LNCaP clone FGC (cell line): Measurements from ENCODE around the gene PIP5K1B.

Experiments used
- DNase-seq: peaks from one replicate; pipeline ENCODE4 v3.0.0-alpha.2; 2011; ENCODE audit warnings: low read depth
- H3K4me3 ChIP-seq: 2 replicates; pipeline ENCODE4 v1.5.1; 2011; ENCODE audit warnings: mild to moderate bottlenecking, low read depth, low read length, control low read depth
- TF ChIP-seq, protein P1 (sequence below): IDR thresholded peaks from 2 replicates; pipeline ENCODE4 v1.5.1; 2012; ENCODE audit warnings: mild to moderate bottlenecking; ENCODE audit not compliant: control insufficient read depth, insufficient read depth; ENCODE audit errors: extremely low read depth

PIP5K1B gene

DNA sequence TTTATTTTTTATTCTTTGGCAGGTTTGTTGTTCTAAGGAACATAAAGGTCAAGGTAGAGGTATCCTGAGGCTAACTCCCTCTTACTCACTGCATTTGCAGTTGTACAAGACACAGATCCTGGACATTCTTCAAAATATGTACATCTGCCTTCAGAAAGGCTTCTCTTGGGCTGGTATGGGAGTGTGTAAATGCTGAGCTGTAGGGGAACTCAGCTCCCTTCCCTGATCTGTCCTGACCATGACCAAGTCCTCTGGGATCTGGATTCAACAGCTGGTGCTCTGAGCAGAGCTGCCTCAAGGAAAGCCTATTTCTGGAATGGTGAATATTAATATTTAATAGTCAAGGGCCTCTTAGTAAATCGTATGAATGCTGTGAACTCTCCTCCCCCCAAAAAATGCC lies 191.4 kb downstream of the PIP5K1B start:
- H3K4me3 ChIP-seq, result no peak overlapping the region
- DNase-seq, result no peak
- TF ChIP-seq, protein P1, sequence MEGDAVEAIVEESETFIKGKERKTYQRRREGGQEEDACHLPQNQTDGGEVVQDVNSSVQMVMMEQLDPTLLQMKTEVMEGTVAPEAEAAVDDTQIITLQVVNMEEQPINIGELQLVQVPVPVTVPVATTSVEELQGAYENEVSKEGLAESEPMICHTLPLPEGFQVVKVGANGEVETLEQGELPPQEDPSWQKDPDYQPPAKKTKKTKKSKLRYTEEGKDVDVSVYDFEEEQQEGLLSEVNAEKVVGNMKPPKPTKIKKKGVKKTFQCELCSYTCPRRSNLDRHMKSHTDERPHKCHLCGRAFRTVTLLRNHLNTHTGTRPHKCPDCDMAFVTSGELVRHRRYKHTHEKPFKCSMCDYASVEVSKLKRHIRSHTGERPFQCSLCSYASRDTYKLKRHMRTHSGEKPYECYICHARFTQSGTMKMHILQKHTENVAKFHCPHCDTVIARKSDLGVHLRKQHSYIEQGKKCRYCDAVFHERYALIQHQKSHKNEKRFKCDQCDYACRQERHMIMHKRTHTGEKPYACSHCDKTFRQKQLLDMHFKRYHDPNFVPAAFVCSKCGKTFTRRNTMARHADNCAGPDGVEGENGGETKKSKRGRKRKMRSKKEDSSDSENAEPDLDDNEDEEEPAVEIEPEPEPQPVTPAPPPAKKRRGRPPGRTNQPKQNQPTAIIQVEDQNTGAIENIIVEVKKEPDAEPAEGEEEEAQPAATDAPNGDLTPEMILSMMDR, result no peak

DNA sequence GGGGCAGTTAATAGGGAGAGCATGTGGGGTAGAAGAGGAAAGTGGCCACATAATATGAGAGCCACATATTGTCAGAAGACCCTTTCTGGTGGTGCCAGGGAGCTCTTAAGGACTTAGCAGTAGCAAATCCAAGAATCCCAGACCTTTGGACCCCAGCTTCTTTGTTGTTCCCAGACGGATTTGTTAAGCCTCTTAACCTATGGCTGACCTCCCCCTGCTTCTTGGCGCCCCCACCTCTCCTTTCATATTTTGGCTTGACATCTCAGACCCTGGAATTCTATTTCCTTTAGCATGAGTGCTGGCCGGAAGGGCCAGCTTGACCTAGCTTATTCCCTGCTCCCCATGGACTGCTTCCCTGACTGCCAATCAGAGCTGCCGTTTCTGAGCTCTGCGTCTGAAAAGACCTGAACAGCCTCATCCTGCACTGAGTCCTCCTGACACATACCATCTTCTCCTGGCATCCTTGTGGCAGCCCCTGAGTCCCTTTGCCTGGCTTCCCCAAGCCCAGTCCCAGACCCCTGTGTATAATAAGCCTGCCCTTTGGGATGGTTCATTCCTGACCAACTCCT lies 192.6 kb downstream of the PIP5K1B start:
- H3K4me3 ChIP-seq, result no peak overlapping the region
- TF ChIP-seq, protein P1, result no peak
- no peak for DNase-seq

DNA sequence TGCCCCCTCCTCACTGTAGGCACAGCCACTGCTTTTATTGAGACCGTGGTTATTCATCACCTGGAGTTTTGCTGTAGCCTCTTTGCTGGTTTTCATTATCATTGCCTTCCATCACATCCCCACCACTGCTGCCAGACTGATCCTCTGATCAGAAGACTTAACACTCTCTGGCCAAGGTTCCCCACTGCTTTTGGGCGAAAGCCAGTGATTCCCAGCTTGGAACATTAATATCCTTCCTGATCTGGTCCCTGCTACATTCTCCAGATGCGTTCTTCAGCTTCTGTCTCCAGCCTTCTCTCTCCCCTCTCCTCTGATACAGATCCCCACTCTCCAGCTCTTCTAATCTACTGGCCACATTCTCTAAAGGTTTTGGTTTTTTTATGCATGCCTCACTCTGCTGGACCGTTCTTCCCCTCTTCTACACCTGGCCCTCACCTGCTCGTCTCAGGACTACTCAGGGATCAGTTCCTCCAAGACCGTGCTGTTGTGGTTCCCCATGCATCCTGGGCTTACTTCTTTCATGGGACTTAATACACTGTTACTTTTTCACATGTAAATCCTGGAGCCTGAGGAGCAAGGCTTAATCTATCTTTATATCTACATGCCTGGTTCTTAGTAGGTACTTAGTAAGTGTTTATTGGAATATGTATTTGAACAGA lies 193.9 kb downstream of the PIP5K1B start:
- TF ChIP-seq, protein P1, result no peak

DNA sequence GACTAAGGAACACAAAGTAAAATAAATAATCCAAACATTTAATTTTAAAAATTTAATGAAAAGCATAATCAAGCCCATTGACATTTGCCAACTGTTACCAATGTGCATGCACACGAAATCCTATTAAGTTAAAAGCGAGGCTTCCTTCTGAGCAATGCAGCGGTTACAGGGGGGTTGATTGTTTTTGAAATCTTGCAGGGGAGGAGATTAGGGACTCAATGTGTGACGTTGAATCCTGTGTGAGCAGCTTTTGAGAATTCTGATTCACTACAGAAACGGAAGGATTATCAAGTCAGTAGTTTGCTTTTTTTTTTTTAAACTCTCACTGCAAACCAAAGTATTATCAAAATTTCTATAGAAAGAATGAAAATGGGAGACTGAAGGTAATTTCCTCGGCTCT lies 199.4 kb downstream of the PIP5K1B start:
- no peak overlapping the region for H3K4me3 ChIP-seq
- DNase-seq, result no peak
- TF ChIP-seq, protein P1, result no peak

More for the DNA sequence above, 193.9 kb downstream of the PIP5K1B start:
- DNase-seq, result no peak
- H3K4me3 ChIP-seq, result no peak overlapping the region

DNA sequence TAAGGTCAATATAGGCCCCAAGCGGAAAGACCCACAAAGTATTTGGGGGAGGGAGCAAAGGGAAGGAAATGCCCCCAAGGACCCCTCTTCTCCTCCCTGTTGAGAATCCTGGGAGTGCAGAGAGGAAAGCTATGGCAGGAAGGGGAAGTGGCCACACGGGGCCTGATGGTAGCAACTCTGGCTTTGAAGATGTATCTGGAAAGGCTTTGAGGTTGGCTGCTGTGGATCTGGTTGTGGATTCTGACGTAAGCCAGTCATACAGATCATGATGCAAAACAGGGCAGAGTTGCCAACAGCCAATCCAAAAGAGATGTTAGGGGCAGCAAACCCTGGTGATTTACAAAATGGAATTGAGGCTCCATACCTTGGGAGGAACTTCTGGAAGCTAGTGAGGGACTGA lies 200.1 kb downstream of the PIP5K1B start:
- TF ChIP-seq, protein P1, result no peak
- H3K4me3 ChIP-seq, result no peak overlapping the region
- no peak for DNase-seq

DNA sequence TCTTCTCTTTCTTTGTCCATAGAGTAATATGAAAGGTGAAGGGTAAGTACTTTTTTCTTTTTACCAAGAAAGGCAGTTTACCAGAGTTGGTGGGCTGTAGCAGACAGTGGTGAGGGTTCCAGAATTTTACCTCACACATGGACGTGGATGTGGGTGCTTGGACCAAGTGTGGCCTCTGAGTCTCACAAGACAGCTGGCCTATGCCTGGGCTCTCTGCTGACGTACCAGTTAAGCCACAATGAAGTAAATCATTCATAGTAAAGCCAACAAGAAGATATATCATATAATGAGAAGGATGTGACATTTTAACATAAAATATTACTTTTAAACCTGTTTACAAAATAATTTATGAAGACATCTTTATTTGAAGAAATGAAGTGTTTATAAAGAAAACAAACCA lies 202.9 kb downstream of the PIP5K1B start:
- TF ChIP-seq, protein P1, result no peak
- no peak for DNase-seq
- no peak overlapping the region for H3K4me3 ChIP-seq

DNA sequence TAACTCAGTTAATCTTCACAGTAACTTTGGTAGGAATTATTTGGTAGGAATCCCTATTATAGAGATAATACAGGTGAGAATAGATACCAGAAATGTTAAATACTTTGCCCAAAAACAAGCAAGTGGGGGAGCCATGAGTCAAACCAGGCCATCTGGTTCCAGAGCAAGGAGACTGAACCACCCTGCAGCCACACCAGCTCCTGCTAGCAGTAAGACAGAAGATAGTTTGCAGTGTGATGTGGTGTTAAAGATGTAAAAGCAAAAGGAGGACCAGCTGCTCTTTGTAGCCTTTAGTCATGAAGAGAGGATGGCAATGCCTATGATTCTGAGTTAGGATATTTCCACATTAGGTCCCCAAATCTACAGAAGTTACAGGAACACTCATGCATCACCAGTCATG lies 207.5 kb downstream of the PIP5K1B start:
- no peak overlapping the region for H3K4me3 ChIP-seq
- TF ChIP-seq, protein P1, result no peak
- no peak for DNase-seq
